SK-N-SH treated with all-trans-retinoic acid at 6 μM for 48 hours (cell line): ENCODE data around the gene LRMDA.

ENCODE experiments used
- ATAC-seq: fragments of 200-7000 bp; cut with Tn5 transposase; 3 replicates; pipeline ENCODE4 v1.9.1; 2020; ENCODE audit warnings: mild to moderate bottlenecking, moderate library complexity
- ARNTL ChIP-seq: fragments of 450-650 bp; formaldehyde crosslinking; IDR thresholded peaks from 2 replicates; pipeline ENCODE4 v1.5.0; 2020; ENCODE audit warnings: low read depth, mild to moderate bottlenecking, moderate library complexity, borderline replicate concordance
- BACH2 ChIP-seq: fragments of 250-450 bp; sonication (Bioruptor Pico); IDR thresholded peaks from 2 replicates; pipeline ENCODE4 v1.9.0; 2021; ENCODE audit warnings: mild to moderate bottlenecking, borderline replicate concordance
- ESRRG ChIP-seq: fragments of 250-450 bp; sonication (Bioruptor Pico); IDR thresholded peaks from 2 replicates; pipeline ENCODE4 v1.6.1; 2021; ENCODE audit warnings: mild to moderate bottlenecking
- GLIS3 ChIP-seq: fragments of 250-450 bp; sonication (Bioruptor Pico); IDR thresholded peaks from 2 replicates; pipeline ENCODE4 v1.5.0; 2020; ENCODE audit warnings: mild to moderate bottlenecking, moderate library complexity
- PPARA ChIP-seq: fragments of 250-450 bp; sonication (Bioruptor Pico); IDR thresholded peaks from 2 replicates; pipeline ENCODE4 v1.5.0; 2020; ENCODE audit warnings: mild to moderate bottlenecking, borderline replicate concordance
- RARB ChIP-seq: fragments of 250-450 bp; sonication (Bioruptor Pico); IDR thresholded peaks from 2 replicates; pipeline ENCODE4 v1.8.0; 2021; ENCODE audit warnings: mild to moderate bottlenecking, moderate library complexity
- TOX ChIP-seq: fragments of 250-450 bp; sonication (Bioruptor Pico); IDR thresholded peaks from 2 replicates; pipeline ENCODE4 v1.8.0; 2021; ENCODE audit warnings: mild to moderate bottlenecking, moderate library complexity, borderline replicate concordance
- ZC3H10 ChIP-seq: fragments of 250-450 bp; sonication (Bioruptor Pico); IDR thresholded peaks from 2 replicates; pipeline ENCODE4 v1.5.1; 2021; ENCODE audit warnings: mild to moderate bottlenecking, moderate library complexity
- ZFP3 ChIP-seq: fragments of 250-450 bp; sonication (Bioruptor Pico); IDR thresholded peaks from 2 replicates; pipeline ENCODE4 v1.5.0; 2020; ENCODE audit warnings: mild to moderate bottlenecking, moderate library complexity
- ZFP30 ChIP-seq: fragments of 450-650 bp; formaldehyde crosslinking; IDR thresholded peaks from 2 replicates; pipeline ENCODE4 v1.5.0; 2022; ENCODE audit warnings: mild to moderate bottlenecking, moderate library complexity
- ZNF565 ChIP-seq: fragments of 450-650 bp; formaldehyde crosslinking; conservative IDR thresholded peaks from 2 replicates; pipeline ENCODE4 v1.5.0; 2020; ENCODE audit warnings: low read depth, mild to moderate bottlenecking, moderate library complexity
- ZNF70 ChIP-seq: fragments of 450-650 bp; formaldehyde crosslinking; IDR thresholded peaks from 2 replicates; pipeline ENCODE4 v1.5.0; 2020; ENCODE audit warnings: mild to moderate bottlenecking, moderate library complexity
- ZNF8 ChIP-seq: fragments of 450-650 bp; formaldehyde crosslinking; IDR thresholded peaks from 2 replicates; pipeline ENCODE4 v1.5.0; 2020; ENCODE audit warnings: mild to moderate bottlenecking, moderate library complexity
- TF ChIP-seq, protein P1 (sequence below): fragments of 250-450 bp; sonication (Bioruptor Pico); IDR thresholded peaks from 2 replicates; pipeline ENCODE4 v1.8.0; 2021; ENCODE audit warnings: low read depth, mild to moderate bottlenecking, moderate library complexity, borderline replicate concordance
- TF ChIP-seq, protein P2 (sequence below): fragments of 250-450 bp; sonication (Bioruptor Pico); IDR thresholded peaks from 2 replicates; pipeline ENCODE4 v1.5.1; 2021; ENCODE audit warnings: mild to moderate bottlenecking, moderate library complexity
- TF ChIP-seq, protein P3 (sequence below): fragments of 250-450 bp; sonication (Bioruptor Pico); IDR thresholded peaks from 2 replicates; pipeline ENCODE4 v1.8.0; 2020; ENCODE audit warnings: mild to moderate bottlenecking, moderate library complexity, borderline replicate concordance
- TF ChIP-seq, protein P4 (sequence below): fragments of 250-450 bp; sonication (Bioruptor Pico); IDR thresholded peaks from 2 replicates; pipeline ENCODE4 v1.5.1; 2020; ENCODE audit warnings: low read depth, mild to moderate bottlenecking, moderate library complexity
- TF ChIP-seq, protein P5 (sequence below): fragments of 250-450 bp; sonication (Bioruptor Pico); IDR thresholded peaks from 2 replicates; pipeline ENCODE4 v1.5.0; 2020; ENCODE audit warnings: mild to moderate bottlenecking, moderate library complexity

The LRMDA gene

DNA sequence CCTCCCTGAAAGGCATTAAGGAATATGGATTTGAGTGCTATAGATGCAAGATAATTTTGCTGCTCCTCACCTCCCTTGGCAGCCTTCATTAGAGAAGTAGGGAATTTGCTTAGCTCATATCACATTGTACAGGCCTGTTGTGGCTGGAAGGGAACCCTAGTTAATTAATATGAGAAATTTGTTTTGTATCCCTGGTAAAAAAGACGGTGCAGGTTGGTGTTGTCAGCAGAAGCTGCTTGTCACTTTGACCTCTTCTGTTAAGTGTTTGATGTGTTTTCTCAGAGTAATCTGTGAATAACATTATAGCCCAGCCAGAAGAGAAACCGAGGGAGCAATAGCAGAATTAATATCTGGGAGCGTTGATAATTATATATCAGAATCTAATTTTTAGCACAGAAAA lies 278.4 kb downstream of the LRMDA start:
- ATAC-seq: no peak
- TF ChIP-seq, protein P1, sequence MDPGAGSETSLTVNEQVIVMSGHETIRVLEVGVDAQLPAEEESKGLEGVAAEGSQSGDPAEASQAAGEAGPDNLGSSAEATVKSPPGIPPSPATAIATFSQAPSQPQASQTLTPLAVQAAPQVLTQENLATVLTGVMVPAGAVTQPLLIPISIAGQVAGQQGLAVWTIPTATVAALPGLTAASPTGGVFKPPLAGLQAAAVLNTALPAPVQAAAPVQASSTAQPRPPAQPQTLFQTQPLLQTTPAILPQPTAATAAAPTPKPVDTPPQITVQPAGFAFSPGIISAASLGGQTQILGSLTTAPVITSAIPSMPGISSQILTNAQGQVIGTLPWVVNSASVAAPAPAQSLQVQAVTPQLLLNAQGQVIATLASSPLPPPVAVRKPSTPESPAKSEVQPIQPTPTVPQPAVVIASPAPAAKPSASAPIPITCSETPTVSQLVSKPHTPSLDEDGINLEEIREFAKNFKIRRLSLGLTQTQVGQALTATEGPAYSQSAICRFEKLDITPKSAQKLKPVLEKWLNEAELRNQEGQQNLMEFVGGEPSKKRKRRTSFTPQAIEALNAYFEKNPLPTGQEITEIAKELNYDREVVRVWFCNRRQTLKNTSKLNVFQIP (CRISPR knock-in tag): no peak
- no peak for TF ChIP-seq ZNF8 (CRISPR knock-in tag)
- no peak for TF ChIP-seq ZFP3 (CRISPR knock-in tag)
- TF ChIP-seq ZC3H10 (CRISPR knock-in tag): no peak
- TF ChIP-seq TOX (CRISPR knock-in tag): no peak

DNA sequence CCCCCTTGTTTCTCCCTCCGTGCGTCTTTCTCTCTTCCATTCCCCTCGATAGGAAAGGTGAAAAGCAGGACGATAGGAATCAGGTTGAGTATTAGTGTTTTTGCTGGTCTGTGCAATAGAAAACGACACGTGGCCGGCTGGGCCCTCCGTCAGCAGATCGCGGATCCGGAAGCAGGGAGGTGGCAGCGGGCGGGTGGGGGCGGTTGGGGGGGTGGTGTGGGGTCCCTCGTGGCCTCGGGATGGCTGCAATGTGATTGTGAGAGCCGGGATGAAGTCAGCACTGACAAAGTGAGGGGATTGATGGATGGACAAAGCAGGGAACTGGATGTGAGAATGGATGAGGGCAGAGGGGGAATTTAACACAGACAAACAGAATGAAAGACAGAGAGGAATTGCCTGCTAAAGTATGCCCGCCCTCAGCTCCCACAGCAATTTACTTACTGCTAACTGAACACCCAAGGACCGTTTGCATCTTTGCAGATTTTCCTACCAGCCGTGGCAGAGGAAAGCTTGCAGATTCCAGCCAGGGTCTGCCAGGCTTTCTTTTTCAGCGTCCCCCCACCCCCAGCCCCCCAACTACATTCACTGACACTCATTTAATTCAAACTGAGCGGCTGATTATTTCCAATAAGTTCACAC lies 280.9 kb downstream of the LRMDA start:
- TF ChIP-seq ESRRG (no peak), ZNF70 (CRISPR knock-in tag) (no peak), ZFP3 (CRISPR knock-in tag) (no peak), BACH2 (CRISPR knock-in tag) (no peak), ZFP30 (no peak), GLIS3 (CRISPR knock-in tag) (no peak), ZC3H10 (CRISPR knock-in tag) (no peak), ZNF8 (CRISPR knock-in tag) (no peak), ARNTL (no peak)
- TF ChIP-seq, protein P2, sequence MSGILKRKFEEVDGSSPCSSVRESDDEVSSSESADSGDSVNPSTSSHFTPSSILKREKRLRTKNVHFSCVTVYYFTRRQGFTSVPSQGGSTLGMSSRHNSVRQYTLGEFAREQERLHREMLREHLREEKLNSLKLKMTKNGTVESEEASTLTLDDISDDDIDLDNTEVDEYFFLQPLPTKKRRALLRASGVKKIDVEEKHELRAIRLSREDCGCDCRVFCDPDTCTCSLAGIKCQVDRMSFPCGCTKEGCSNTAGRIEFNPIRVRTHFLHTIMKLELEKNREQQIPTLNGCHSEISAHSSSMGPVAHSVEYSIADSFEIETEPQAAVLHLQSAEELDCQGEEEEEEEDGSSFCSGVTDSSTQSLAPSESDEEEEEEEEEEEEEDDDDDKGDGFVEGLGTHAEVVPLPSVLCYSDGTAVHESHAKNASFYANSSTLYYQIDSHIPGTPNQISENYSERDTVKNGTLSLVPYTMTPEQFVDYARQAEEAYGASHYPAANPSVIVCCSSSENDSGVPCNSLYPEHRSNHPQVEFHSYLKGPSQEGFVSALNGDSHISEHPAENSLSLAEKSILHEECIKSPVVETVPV (CRISPR knock-in tag): no peak
- TF ChIP-seq, protein P3, sequence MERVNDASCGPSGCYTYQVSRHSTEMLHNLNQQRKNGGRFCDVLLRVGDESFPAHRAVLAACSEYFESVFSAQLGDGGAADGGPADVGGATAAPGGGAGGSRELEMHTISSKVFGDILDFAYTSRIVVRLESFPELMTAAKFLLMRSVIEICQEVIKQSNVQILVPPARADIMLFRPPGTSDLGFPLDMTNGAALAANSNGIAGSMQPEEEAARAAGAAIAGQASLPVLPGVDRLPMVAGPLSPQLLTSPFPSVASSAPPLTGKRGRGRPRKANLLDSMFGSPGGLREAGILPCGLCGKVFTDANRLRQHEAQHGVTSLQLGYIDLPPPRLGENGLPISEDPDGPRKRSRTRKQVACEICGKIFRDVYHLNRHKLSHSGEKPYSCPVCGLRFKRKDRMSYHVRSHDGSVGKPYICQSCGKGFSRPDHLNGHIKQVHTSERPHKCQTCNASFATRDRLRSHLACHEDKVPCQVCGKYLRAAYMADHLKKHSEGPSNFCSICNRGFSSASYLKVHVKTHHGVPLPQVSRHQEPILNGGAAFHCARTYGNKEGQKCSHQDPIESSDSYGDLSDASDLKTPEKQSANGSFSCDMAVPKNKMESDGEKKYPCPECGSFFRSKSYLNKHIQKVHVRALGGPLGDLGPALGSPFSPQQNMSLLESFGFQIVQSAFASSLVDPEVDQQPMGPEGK (CRISPR knock-in tag): no peak
- TF ChIP-seq, protein P4, sequence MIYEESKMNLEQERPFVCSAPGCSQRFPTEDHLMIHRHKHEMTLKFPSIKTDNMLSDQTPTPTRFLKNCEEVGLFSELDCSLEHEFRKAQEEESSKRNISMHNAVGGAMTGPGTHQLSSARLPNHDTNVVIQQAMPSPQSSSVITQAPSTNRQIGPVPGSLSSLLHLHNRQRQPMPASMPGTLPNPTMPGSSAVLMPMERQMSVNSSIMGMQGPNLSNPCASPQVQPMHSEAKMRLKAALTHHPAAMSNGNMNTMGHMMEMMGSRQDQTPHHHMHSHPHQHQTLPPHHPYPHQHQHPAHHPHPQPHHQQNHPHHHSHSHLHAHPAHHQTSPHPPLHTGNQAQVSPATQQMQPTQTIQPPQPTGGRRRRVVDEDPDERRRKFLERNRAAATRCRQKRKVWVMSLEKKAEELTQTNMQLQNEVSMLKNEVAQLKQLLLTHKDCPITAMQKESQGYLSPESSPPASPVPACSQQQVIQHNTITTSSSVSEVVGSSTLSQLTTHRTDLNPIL (CRISPR knock-in tag): no peak
- ATAC-seq: no peak

DNA sequence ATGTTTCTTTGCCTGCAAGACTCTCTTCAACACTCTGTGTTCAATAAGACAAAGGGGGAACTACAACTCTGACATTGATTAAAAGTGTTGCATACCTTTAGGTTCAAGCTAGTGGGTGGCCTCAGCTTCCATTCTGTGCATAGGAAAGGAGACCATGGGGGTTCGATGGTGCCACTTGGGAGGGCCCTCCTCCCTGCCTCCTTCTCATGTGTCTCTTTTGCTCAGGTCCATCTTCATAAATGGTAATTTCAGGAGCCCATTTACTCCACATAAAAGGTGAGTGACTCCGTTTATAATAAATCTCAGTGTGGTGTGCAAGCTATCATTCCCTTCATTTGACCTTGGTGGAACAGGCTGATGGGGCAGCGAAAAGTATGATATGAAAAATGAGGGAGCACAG lies 285.1 kb downstream of the LRMDA start:
- no peak for TF ChIP-seq PPARA (CRISPR knock-in tag)
- TF ChIP-seq, protein P4 (CRISPR knock-in tag): no peak
- TF ChIP-seq ZNF70 (CRISPR knock-in tag): no peak
- no peak for TF ChIP-seq ZNF565 (CRISPR knock-in tag)
- no peak for TF ChIP-seq TOX (CRISPR knock-in tag)
- TF ChIP-seq RARB (CRISPR knock-in tag): no peak
- TF ChIP-seq, protein P5, sequence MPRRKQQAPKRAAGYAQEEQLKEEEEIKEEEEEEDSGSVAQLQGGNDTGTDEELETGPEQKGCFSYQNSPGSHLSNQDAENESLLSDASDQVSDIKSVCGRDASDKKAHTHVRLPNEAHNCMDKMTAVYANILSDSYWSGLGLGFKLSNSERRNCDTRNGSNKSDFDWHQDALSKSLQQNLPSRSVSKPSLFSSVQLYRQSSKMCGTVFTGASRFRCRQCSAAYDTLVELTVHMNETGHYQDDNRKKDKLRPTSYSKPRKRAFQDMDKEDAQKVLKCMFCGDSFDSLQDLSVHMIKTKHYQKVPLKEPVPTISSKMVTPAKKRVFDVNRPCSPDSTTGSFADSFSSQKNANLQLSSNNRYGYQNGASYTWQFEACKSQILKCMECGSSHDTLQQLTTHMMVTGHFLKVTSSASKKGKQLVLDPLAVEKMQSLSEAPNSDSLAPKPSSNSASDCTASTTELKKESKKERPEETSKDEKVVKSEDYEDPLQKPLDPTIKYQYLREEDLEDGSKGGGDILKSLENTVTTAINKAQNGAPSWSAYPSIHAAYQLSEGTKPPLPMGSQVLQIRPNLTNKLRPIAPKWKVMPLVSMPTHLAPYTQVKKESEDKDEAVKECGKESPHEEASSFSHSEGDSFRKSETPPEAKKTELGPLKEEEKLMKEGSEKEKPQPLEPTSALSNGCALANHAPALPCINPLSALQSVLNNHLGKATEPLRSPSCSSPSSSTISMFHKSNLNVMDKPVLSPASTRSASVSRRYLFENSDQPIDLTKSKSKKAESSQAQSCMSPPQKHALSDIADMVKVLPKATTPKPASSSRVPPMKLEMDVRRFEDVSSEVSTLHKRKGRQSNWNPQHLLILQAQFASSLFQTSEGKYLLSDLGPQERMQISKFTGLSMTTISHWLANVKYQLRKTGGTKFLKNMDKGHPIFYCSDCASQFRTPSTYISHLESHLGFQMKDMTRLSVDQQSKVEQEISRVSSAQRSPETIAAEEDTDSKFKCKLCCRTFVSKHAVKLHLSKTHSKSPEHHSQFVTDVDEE (CRISPR knock-in tag): no peak
- no peak for ATAC-seq
